ENCODE data around the gene KRT13.
"Not testable (repeated sequence)": the region's sequence is repeated elsewhere in the genome, so short reads cannot be mapped to it uniquely, and the experiment has no call there.

Gene KRT13

DNA sequence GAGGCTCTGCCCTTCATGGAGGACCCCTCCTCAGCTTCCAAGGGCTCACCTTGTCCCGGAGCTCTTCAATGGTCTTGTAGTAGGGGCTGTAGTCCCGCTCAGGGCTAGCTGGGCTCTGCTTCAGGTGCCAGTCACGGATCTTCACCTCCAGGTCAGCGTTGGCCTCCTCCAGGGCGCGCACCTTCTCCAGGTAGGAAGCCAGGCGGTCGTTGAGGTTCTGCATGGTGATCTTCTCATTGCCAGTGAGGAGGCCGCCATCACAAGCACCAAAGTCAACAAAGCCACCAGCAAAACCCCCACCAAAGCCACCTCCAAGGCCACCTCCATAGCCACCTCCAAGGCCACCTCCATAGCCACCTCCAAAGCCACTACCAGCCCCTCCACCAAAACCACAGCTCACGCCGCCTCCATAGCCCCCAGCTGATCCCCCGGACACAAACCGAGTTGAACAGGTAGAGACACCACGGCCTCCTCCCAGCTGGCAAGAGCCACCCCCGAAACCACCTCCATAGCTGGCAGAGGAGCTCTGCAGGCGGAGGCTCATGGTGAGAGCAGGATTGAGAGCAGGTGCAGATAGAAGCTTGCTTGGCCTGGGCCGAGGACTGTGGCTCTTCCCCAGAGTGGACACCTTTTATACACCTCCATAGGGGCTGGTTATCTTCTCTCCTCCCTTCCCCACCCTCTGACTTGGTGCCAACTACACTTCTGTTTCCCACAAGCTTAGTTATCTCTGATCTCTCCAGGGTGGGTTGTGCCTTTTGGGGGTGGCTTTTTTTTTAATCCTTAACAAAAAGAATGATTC is at the start of gene KRT13:
TSS of gene KRT13 (minus strand) at position 606 of the 802 bp plus-strand sequence. CDS start at position 544, 62 bp downstream.
- no peak for DNase-seq

DNA sequence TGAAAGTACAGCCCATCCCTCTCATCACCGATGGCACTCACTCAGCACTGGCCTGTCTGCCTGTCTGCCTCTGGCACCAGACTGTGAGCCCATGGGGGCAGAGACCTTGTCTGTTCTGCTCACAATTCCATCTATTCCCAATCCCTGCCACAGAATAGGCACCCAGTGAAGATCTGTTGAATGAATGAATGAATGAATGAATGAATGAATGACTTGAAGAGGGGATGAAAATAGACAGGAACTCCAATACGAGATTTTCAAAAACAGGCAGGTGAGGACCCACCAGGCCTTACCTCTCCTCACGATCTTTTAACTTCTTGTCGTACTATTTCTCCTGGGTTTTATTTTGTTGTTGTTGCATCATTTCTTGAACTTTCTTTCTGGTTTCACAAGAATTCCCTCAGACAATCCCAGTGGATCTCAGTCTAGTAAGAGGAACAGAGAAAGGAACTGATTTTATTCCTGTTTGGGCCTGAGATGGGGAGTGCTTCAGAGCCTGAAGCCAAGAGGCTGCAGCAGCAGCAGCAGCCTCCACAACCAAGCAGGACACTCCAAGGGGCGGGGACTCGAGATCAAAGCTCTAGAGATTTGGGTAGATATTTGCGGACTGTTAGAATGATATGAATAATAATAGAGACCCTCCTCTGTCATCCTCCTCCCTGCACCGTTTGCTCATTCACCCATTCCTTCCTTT is 48.7 kb upstream of the KRT13 start:
- no peak for DNase-seq

DNA sequence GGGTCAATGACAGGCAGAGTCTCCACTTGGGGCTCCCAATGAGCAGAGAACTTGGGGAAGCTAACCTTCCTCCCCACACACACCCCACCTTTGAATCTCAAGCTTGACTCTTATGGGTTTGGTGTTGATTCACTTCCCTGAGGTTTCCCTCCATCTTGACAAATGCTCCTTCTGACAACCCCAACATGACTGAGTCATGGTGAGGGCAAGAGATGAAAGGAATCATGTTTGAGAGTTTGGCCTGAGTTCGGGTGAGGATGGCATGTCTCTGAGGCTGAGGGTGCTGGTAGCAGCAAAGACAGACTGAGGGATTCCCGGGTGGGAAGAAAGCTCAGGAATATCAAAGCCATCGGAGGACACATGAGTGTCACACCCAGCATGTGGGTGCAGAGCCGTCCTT is 47.8 kb upstream of the KRT13 start:
- DNase-seq, result no peak

GRCh38 chr17:41552455-41552854 is 47.0 kb upstream of the KRT13 start:
- DNase-seq, result no peak

GRCh38 chr17:41551365-41551764 is 46.0 kb upstream of the KRT13 start:
- no peak for DNase-seq

DNA sequence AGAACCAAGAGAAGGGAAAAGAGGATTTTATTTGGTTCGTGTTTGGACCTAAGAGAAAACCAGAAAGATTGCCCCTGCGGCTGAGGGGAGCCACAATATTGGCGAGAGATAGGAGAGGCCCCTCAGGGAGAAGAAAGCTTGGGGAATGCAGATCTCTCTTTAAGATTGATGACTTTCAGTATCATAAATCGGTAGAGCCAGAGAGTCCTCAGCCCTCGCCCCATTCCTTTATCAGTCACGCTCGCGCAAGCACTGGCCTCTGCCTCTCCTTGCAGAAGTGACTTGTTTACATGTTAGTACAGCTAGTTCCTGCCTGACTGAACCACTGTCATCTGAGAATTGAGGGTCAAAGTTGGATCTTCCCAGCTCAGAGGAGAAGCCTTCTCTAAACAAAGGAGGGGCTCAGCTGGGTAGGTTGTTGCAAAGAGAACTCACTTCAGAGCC is 44.2 kb upstream of the KRT13 start:
- no peak for DNase-seq

- DNase-seq, result peak; percentile 85
These were observed 43.6 kb upstream of the KRT13 start for GRCh38 chr17:41548844-41549595.

- DNase-seq, result no peak
These were observed 42.8 kb upstream of the KRT13 start for GRCh38 chr17:41547921-41548843.

DNA sequence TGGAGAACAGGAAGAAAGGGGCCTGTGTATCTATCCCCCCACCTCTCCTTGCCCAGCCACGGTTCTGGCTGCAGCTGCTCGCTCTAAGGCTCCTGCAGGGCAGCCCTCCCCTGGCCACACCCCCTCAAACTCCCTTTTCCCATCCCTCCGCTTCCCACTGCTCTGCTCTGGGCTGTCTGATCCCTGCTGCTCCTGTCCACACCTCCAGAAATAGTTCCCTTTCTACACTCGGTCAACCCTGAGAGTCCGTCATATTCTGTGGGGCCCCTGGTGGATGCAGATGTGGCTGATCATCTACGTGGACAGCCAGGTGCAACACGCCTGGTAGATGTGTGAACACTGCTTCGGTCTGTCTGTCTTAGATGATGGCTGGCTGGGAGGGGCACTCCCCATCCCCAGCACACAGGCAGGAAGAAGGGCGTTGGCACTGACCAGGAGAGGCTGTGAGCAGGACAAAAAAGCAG is 42.0 kb upstream of the KRT13 start:
- no peak for DNase-seq

DNA sequence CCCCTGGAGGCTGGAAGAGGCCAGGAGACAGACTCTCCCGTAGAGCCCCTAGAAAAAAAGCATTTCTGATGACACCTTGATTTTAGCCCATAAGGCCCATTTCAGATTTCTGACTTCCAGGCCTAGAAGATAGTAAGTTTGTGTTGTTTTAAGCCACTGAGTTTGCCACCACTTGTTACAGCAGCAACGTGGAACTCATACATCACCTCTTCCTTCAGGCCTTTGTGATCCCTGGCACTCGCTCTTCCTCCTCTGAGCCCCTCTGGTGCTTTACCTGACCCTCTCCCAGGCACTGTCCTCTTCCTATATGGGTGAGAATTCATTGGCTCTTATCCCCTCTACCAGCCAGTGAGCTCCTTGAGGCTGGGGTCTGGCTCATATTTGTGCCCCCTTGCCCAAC is 41.4 kb upstream of the KRT13 start:
- DNase-seq, result no peak

GRCh38 chr17:41545829-41546410 is 40.5 kb upstream of the KRT13 start:
- DNase-seq, result no peak

DNA sequence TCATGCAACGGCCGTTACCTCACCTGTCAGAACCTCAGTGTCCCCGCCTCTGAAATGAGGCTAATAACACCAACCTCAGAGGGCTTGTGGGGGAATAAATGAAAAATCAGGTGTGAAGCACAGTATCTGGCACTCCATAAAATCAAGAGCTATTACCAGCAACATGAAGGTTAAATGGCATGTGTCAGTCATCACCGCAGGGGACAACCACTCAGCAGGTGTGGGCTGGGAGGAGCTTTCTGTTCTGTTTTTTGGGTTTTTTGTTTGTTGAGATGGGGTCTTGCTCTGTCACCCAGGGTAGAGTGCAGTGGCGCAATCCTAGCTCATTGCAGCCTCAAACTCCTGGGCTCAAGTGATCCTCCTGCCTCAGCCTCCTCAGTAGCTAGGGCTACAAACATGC is 39.5 kb upstream of the KRT13 start:
- no peak for DNase-seq

DNA sequence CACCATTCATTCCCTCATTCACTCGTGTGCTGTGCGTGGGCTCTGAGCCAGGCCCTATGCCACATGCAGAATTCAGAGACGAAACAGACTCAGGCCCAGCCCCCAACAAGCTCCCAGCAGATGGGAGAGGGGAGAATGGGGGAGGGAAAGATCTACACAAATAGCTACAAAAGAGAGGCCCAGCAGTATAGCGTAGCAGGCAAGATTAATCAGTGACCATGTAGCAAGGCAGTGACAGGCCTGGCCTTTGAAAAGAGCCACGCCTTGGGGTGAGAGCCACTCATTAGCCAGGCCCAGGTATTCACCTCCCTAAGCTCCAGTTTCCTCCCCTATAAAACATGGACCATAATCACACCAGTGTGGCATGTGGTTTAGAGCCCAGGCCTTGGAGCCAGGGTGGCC is 39.1 kb upstream of the KRT13 start:
- DNase-seq, result no peak

- DNase-seq, result not testable (repeated sequence)
These were observed 37.4 kb upstream of the KRT13 start for GRCh38 chr17:41542786-41543185.

DNA sequence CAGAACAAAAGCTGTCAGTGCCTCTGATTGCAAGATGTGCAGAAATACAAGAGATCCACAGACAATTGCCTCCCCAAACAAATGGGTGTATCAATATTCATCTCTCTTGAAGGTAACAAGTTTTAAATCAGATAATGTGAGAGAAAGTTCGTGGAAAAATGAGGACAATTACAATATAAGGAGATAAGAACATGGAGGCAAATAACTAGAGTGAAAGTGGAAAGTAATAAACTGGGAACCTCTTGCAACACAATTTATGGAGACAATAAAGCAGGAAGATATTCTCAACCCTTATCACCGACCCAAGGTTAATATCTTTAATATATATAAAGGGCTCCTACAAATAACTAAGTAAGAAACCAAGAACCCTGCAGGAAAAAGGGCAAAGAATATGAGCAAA is 36.9 kb upstream of the KRT13 start:
- DNase-seq, result no peak

DNA sequence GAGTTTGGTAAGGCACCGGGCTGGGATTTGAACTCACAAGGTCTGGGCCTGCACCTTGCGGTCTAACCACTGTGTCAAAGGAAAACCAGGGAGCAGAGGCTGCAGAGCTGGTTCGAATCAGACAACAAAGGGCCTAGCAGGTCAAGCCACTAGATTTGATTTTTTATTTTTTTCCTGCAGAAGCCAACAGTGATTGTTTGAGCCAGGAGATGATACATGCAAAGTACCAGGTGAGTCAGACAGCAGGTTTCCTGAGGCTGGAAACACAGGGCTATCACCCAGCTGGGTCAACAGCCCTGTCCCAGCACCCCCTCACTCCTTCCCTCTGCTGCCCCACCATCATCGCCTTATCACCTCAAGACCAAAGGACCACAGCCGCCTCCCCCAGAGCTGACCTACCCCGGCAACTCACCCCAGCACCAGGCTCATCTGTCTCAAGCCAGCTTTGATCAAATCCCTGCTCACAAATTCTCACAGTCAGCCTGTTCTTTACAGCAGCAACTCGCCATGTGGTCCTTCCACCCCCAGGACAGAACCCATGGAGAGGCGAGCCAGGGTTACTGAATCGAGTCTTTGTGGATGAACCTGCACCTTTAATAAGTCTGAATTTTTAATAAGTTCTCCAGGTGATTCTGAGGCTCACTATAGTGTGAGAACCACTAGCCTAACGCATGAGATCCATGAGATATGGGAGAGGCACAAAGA is 35.7 kb upstream of the KRT13 start:
- DNase-seq, result no peak

DNA sequence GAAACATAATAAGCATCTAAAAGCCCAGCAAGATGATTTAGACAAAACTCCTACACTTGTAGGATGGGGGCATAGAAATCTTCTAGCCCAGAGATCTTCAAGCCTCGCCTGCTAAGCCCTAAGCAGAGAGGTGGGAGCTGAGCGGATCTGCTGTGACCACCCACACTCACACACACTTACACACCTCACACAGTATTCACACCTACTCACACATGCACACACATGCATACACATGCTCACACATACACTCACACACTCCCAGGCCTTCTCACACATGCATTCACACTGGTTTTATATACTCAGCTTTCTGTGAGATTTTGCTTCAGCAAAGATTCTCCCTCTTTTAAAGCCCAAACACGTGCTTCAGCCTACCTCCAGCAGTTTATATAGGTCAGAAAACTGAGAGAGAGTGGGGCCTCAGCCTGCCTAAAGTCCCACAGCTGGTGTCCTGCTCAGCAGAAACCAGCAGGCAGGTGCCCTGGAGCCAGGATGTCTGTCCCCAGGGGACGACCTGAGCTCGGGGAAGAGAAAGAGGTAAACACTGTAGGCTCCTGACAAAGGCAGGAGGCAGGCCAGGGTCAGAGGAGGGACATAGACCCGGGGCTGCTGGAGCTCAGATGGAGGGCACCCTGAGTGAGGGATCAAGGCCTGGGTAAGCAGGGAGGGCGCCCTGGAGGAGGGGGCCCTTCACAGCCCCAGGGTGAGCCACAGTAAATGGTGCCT is 34.7 kb upstream of the KRT13 start:
- DNase-seq, result no peak

DNA sequence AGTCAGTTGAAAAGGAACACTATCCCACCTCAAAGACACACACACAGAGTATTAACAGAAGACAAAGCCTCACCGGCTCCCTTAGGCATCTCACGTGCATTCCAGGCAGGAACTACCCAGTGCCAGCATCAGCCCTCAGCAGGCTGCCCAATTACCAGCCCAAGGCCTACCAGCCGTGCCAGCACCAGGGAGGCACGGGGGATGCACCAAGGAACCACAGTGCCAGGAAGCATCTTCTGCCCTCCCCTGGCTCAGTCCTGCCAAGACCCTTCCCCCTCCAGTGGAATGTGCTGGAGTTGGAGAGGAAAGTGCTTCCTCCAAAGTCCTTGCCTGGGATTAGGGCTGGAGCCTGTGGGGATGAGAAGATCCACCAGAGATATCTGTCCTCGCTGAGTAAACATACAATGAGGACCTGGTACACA is 33.7 kb upstream of the KRT13 start:
- DNase-seq, result no peak

DNA sequence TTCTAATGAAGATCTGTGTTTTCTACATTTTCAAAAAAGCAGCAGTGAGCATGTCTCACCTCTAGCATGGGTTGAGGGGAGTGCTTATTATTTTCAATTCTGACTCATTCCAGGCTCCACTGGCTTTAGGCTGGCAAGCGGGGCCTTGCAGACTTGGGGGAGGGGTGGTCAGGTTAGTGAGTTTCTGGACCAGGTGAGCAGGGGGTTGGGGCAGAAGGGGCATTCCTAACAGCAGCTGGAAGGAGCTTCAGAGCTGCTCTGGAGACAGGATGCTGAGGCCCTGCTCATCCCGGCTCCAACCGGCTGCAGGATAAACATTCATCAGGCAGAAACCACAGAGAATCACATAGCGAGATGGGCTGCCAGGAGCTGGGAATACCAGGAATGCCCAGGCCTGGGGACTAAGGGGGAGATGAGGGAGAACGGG is 33.2 kb upstream of the KRT13 start:
- no peak for DNase-seq

DNA sequence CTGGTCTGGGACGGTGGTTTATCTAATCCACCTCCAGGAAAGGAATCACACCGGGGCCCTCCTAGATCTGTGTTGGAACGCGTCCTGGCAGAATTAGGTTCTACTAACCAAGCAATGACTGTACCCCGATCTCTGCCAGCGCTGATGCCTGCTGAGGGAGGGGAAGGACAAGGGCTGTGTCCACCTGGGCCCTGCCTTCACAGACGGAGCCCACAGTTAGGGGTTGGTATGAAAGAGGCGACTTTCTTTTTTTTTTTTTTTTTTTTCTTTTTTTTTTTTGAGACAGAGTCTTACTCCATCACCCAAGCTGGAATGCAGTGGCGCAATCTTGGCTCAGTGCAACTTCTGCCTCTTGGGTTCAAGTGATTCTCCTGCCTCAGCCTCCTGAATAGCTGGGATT is 32.6 kb upstream of the KRT13 start:
- no peak for DNase-seq

- DNase-seq, result no peak
These were observed 32.2 kb upstream of the KRT13 start for GRCh38 chr17:41537614-41537954.

All from activated CD4-positive, alpha-beta T cell treated with anti-CD3 and anti-CD28 coated beads, Interleukin-2, amount 50 U/mL, for 1 hour (primary cell).